D341Med (cell line): Measurements from ENCODE around the gene UGT1A1.

ENCODE experiments used
- DNase-seq: peaks from one replicate; pipeline ENCODE4 v3.0.0; 2012; ENCODE audit warnings: low spot score

UGT1A1 gene

DNA sequence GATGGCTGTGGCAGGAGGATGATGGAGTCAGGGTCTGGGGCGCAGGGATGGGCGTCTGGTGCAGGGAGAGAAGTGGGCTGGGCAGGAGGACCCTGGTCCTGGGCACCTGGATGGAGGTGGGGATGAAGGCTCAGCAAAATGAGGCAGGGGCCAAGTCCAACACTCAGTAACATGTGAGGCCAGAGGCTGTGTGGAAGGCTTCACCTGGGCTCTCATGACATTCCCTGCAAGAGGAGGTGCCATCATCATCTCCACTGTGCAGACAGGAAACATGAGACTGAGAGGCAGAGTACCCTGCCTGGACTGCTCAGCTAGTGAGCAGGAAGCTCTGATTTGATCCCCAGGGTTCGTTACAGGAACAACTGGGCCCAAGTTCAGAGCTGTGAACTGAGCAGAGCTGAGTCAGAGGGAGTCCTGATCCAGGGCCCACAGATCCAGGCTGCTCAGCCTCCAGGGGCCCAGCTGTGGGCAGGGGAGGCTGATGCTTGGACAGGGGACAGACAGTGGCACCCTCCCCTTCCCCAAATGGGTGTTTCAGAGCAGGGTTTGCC is 57.4 kb downstream of the UGT1A1 start:
- DNase-seq, result no peak

GRCh38 chr2:233817995-233818638 is 58.0 kb downstream of the UGT1A1 start:
- DNase-seq, result no peak

- no peak for DNase-seq
These were observed 58.9 kb downstream of the UGT1A1 start for GRCh38 chr2:233818639-233819621.

- DNase-seq, result no peak
These were observed 60.1 kb downstream of the UGT1A1 start for GRCh38 chr2:233819884-233820773.

DNA sequence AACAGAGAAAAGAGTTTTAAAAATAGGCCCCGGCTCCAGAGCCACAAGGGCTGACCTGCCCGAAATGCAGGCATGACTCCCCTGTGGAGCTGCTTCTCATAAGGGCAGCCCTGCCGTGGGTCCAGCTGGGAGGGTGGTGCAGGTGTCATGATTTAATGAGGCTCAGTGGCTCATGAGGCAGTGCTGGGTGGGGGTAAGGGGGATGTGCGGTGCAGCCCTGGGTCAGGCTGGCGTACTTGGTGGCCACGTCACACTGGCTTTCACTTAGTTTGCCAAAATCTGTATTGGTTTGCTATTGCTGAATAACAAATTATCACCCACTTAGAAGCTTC is 60.7 kb downstream of the UGT1A1 start:
- DNase-seq, result no peak

DNA sequence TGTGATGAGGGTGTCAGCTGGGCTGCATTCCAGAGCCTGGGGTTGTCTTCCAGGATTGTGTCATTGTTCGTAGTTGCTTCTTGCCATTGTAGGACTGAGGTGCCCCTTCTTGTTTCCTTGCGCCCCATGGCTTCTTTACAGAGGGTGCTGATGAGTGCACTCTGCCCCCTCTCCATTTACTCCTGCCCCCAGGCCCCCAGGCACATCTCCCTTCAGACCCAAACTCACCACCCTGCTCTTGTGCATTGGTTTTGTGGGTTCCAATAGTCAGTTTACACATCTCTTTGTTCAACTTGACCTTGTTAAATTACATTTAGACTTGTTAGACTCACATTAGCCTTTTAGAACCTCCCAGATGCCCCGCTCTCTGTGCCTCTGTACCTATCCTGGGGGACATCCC is 61.1 kb downstream of the UGT1A1 start:
- DNase-seq, result no peak

DNA sequence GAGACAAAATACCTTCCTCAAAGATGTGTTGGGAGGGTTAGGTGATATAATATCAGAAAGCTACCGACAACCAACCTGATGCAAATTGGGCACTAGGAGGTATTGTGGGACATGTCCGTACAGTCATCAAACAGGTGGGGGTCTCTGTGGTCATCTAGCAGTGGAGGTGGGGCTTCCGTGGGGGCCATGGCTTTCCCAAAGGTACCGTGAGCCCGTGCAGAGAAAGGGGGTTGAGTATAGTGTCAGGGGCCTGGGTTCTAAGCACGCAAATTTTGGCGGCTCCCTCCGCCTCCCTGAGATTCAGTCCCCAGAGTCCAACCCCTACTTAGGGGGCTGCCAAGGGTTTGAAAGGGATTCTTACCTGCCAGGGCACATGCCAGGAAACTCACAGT is 61.6 kb downstream of the UGT1A1 start:
- no peak for DNase-seq

- no peak for DNase-seq
These were observed 62.2 kb downstream of the UGT1A1 start for GRCh38 chr2:233822101-233822771.
